Measurements from ENCODE around the gene JAZF1.

DNA sequence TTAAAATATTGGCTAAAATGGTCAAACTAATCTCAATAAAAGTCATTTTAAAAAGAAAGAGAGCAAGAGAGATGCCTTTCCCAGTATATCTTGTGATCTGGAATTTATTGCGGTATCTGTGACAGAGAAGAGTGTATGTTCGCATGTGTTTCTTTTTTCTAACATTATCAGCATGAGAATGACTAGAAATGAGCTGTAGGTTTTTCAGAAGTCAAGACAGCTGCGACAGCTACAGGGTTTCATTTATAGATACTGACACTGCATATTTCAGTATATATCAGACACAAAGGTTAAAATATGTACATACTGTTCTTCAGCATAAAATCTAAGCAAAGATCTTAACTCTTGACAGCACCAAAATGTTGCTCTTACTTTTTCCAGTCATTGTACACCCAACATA is 215.8 kb downstream of the JAZF1 start:
- TF ChIP-seq RAD21 (IDR thresholded peaks at IDR 0.05; ENCODE audit: low read depth) (no peak), EZH2phosphoT487 (IDR thresholded peaks at IDR 0.05; ENCODE audit: borderline replicate concordance) (no peak), POLR2A (IDR thresholded peaks at IDR 0.05; ENCODE audit: borderline replicate concordance, extremely low read depth, insufficient read depth, insufficient read length) (no peak), ZNF274 (IDR thresholded peaks at IDR 0.05; ENCODE audit: low read depth, low read length) (no peak), POLR2AphosphoS5 (IDR thresholded peaks at IDR 0.05; ENCODE audit: low read depth, low read length) (no peak)
- TF ChIP-seq, protein P1, sequence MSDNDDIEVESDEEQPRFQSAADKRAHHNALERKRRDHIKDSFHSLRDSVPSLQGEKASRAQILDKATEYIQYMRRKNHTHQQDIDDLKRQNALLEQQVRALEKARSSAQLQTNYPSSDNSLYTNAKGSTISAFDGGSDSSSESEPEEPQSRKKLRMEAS (IDR thresholded peaks at IDR 0.05), result no peak
- TF ChIP-seq, protein P2, sequence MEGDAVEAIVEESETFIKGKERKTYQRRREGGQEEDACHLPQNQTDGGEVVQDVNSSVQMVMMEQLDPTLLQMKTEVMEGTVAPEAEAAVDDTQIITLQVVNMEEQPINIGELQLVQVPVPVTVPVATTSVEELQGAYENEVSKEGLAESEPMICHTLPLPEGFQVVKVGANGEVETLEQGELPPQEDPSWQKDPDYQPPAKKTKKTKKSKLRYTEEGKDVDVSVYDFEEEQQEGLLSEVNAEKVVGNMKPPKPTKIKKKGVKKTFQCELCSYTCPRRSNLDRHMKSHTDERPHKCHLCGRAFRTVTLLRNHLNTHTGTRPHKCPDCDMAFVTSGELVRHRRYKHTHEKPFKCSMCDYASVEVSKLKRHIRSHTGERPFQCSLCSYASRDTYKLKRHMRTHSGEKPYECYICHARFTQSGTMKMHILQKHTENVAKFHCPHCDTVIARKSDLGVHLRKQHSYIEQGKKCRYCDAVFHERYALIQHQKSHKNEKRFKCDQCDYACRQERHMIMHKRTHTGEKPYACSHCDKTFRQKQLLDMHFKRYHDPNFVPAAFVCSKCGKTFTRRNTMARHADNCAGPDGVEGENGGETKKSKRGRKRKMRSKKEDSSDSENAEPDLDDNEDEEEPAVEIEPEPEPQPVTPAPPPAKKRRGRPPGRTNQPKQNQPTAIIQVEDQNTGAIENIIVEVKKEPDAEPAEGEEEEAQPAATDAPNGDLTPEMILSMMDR (IDR thresholded peaks at IDR 0.05 in 2 of 3, conservative IDR thresholded peaks at IDR 0.05 in 1 of 3; ENCODE audit: borderline replicate concordance in 1 of 3, insufficient read depth in 1 of 3, low read depth in 2 of 3, low read length in 2 of 3), result no peak
